Activated T-cell treated with anti-CD3 and anti-CD28 coated beads for 4 hours (primary cell): ENCODE results near the gene AXIN2.

Experiments
- DNase-seq: peaks from one replicate; pipeline ENCODE4 v3.0.0-alpha.2; 2020

Gene AXIN2

GRCh38 chr17:65553009-65553645 is 8.3 kb downstream of the AXIN2 start:
- no peak for DNase-seq

GRCh38 chr17:65552214-65552613 is 9.2 kb downstream of the AXIN2 start:
- no peak for DNase-seq

GRCh38 chr17:65551267-65552040 is 10.0 kb downstream of the AXIN2 start:
- no peak for DNase-seq

- no peak for DNase-seq
Measured at GRCh38 chr17:65550758-65551157, 10.7 kb downstream of the AXIN2 start.

DNA sequence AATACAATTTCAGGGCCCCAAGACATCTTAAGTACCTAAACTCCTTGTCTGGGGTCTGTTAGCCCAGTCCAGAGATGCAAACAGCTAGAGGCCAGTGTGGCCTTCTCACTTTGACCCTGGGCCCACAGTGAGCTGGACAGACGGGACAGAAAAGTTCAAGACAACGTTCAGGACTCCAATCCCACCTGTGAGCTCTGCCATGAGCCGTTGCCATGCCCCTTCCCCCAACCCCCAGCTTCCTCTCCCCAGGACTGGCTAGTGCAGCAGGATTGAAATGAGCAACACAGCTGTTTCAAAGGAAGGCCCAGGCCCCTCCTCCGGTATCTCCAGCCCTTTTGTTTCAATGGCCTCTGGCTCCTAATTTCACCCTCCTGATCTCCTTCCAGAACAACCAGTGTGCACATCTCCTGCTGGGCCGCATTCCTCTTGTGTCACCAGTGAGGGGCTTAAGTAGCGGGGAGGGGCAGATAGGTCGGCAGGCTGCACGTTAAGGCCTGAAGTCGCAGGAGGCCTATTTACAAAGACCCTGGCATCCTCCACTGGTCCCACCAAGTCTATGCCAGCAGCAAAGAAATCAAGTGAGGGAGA is 11.3 kb downstream of the AXIN2 start:
- no peak for DNase-seq

DNA sequence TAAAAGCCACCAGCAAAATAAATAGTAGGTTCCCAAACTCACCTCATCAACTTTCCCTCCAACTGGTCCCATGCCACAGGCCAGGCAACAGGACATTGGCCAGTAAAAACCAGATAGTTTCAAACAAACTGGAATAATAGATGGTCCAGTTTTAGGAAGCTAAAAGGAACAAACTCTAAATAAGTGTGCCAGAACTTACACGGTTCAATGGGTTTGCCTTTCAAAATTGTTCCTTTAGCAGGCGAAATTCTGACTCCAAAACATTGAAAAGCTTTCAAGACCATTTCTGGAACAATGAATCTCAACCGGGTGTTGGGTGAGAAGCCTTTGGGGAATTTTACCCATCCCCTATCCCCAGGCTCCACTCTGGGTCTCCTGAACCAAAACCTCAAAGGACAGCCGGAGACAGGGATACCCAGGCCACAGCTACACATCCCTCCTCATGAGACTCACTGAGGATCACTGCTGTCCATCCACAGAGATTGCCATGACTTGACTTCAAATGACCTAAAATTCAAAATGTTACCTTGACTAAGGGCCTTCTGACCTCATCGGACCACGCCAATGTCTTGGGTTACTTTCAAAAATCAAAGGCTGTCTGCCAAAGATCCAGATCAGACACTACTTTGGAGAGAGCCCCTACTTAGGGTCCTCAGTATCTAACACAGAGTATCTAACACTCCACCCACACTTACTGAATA is 13.0 kb downstream of the AXIN2 start:
- no peak for DNase-seq

DNA sequence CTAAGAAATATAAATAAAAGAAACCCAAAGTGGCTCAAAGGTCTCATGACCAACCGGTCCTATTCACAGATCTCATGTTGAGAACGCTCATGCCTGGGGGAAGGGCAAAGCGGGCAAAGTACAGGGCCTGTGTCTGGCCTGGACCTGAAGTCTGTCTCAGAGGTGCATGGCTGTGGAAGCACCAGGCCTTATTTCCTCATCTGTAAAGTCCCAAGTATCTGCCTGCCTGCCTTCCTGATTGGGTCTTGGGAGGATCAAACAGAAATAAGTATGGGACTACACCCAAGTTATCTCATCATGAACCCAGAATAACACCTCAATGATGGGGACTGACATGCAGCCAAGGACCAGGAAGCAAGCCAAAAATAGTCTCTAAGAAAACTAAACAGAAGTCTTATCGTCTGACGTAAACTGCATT is 14.2 kb downstream of the AXIN2 start:
- DNase-seq, result no peak

- DNase-seq, result no peak
Measured at GRCh38 chr17:65546579-65546978, 14.9 kb downstream of the AXIN2 start.

DNA sequence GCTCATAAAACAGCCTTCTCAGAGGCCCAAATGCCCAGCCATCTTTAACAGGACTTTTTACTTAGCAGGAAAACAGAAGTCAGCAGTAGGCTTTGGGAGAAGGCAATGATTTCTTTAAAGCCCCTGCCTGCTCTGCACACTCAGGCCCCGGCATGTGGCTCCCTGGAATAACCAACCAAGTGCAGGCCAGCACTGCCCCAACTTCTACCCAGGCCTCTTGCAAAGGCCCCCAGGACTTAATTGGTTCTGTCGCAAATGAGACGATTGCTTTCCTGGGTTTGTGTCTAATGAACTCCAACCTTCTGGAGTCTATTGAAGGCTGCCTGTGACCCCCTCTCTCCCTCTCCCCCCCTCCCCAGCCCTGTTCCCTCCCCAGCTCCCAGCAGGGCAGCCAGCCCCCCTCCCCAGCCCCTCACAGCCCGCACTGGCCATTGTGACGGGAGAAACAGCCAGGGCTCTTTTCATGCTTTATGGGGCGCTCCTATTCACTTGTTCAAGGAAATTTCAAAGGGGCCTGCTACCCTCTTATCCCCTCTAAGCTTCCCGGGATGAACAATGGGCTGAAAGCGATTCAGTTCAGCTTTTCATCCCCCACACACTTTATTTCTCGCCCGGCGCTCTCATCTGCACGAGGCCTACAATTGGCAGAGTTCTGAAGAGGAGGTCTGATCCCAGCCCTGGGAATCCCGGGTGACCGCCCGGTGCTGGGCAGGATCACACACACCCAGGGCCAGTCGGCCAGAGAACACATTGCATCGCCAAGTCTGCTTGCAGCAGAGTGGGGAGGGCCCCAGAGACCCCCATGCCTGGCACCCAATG is 15.5 kb downstream of the AXIN2 start:
- DNase-seq, result no peak

DNA sequence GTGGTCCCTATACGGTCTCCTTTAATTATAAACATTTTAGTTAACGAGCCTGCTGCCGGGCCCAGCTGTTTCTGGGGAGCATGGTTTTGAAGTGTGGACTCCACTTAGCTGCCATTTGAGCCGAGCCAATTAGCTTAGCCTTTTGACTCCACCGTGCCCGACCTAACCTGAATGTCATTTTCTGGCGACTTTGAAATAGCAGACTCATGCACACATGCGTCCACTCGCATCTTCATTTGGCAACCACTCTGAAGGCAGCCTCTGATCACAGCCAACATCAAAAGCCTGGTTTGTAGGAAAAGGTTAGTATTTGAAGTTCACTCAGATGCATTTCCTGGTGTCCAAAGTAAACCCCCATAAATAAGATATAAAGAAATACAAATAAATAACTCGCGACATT is 16.8 kb downstream of the AXIN2 start:
- DNase-seq, result no peak

GRCh38 chr17:65542610-65543009 is 18.8 kb downstream of the AXIN2 start:
- no peak for DNase-seq

DNA sequence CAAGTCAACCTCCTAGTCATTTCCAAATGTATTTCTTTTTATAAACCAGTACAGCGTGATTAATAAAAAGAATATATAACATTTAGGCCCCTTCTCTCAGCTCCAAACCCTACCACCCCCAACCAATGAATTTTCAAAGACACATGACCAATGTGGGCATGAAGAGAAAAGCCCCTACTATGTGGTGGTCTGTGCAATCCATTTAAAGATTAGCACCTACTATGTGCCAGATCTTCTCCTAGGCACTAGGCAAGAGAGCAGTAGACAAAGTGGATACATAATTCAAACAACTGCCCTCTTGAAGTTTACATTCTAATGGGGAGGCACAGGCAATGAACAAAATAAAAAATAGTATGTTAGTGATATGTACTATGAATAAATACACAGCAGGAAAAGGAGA is 19.4 kb downstream of the AXIN2 start:
- DNase-seq, result no peak

DNA sequence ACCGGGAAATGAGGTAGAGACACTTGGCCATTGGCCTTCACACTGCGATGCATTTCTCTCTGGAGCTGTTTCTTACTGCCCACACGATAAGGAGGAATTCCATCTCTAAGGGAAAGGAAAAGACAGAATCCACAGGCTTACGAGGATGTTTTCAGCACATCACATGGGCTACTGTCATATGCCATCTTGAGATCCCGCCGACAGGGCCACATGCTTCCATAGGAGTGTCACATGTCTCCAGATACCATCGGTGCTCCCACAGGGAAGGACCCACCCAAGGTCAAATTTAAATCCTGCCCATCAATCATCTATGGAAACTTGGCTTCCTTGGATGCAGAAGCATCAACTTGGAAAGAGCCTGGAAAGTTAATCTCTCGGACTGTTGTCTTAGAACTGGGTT is 20.0 kb downstream of the AXIN2 start:
- DNase-seq, result no peak

DNA sequence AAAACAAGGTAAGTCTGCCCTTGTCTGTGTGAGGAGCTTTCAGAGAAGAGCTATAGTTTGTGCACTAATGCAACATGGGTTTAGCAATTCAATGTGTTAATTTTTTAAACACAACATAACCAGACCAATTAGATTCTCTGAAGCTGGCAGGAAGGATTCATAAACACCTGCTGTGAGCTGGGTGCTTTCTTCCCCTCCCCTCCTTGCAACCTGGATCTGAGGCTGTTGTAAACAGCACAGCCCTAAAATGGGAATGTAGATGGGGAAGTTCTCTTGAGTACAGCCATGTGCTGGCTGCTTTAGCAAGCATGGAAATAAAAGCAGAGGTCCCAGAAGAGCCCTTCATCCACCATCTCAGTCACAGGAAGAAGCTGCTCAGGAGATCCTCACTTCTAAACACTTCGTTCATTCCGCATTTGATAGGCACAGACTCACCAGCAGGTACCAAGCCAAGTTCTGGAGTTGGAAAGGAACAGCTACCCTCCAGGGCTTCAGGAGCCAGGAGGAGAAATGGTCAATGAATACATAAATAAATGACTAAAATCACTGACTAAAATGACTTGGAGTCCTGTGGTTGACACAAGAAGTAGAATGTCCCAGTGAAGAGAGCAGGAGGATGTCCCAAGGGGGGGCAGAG is 21.7 kb downstream of the AXIN2 start:
- no peak for DNase-seq

GRCh38 chr17:65538675-65539529 is 22.5 kb downstream of the AXIN2 start:
- no peak for DNase-seq

- peak; percentile 39 for DNase-seq
Measured at GRCh38 chr17:65537845-65538674, 23.4 kb downstream of the AXIN2 start.

- DNase-seq, result no peak
Measured at GRCh38 chr17:65537343-65537844, 24.1 kb downstream of the AXIN2 start.

DNA sequence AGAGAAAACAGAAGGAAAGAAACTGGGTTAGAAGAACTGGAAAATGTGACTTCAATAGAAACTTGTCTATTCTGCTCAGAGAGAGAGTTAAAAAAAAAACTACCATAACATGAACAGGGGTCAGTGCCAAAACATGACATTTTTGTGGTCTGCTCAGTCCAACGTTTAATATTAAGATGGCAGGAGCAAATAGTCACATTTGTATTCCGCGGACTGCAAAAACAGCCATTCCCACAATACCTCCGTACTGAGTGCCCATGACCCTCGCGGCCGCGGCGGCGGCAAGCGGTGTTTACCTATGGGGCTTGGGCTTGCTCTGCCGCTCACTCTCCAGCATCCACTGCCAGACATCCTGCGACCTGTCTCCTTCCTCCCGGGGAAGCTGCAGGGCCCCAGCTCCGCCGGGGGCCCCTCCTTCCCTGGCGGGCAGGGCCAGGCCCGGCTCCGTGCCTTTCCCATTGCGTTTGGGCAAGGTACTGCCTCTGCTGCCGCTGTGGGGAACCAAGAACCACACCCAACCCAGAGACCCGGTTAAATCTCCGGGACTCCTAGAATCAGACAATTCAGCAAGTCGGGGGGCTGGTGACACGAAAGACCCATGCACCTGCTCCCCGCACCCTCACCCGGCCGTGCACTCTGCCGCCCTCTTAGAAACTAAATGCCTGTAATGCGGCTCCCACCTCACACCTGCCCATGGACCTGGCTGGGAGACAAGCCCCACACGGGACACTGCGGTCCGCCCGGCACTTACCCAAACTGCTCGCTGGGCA is 24.7 kb downstream of the AXIN2 start:
- DNase-seq, result no peak
